Uterus (tissue), 4 donors: Measurements from ENCODE around the gene NAT9. TPM values are rescaled to one million over a fixed set of nuclear protein-coding genes. Genes with fewer than 3 reads are reported as not detected.

ENCODE experiments used
- DNase-seq, 2 donors: peaks; one replicate each; pipeline ENCODE4 v3.0.0-alpha.2; 2019 to 2020
- H3K27ac ChIP-seq, 2 donors: fragments of 200-600 bp; sonication (generic); 1 replicate in 1 of 2; 2 replicates in 1 of 2; pipeline ENCODE4 v1.5.1; 2016 to 2018
- H3K27me3 ChIP-seq, 2 donors: fragments of 200-600 bp; sonication (generic); one replicate each; pipeline ENCODE4 v1.5.1; 2018 to 2019; ENCODE audit warnings: control low read depth in 1 of 2
- H3K36me3 ChIP-seq, 2 donors: fragments of 200-600 bp; sonication (generic); one replicate each; pipeline ENCODE4 v1.5.1; 2019; ENCODE audit warnings: control low read depth in 1 of 2
- H3K4me1 ChIP-seq, 2 donors: fragments of 200-600 bp; sonication (generic); one replicate each; pipeline ENCODE4 v1.5.1; 2018 to 2019; ENCODE audit warnings: control low read depth in 1 of 2
- H3K4me3 ChIP-seq, 2 donors: fragments of 200-600 bp; sonication (generic); 1 replicate in 1 of 2; 2 replicates in 1 of 2; pipeline ENCODE4 v1.5.1; 2018 to 2019; ENCODE audit warnings: mild to moderate bottlenecking in 1 of 2
- H3K9me3 ChIP-seq, 2 donors: fragments of 200-600 bp; sonication (generic); one replicate each; pipeline ENCODE4 v1.5.1; 2019; ENCODE audit warnings: control low read depth in 1 of 2
- POLR2A ChIP-seq, 2 donors: fragments of 450-650 bp; IDR thresholded peaks; one replicate each; pipeline ENCODE4 v1.6.1; 2016; ENCODE audit warnings: antibody characterized with exemption in 2 of 2, mild to moderate bottlenecking in 1 of 2, moderate library complexity in 1 of 2
- intact Hi-C: fragments of 100-400 bp; cut with DNase I; formaldehyde crosslinking; loops from one replicate; pipeline ENCODE4 v1.15.1; 2023; ENCODE audit warnings: low total_unique reads
- total RNA-seq, 4 donors: library from RNA; depleted of rRNA in 3 of 4; stranded (reverse); fragments of >200 nt in 3 of 4; gene quantifications; one replicate each; pipeline versions ENCODE4 v1.1.0 to v1.2.4, GENCODE V29; 2014 to 2023
- TF ChIP-seq, protein P1 (sequence below), 4 experiments: fragments of 200-600 bp in 2 of 4; fragments of 450-650 bp in 2 of 4; sonication (generic) in 2 of 4; IDR thresholded peaks; one replicate each; pipeline ENCODE4 v1.5.1; 2016 to 2019; ENCODE audit warnings: antibody characterized with exemption in 4 of 4, mild to moderate bottlenecking in 2 of 4, moderate library complexity in 1 of 4
- donor health status: DM: yes; HTN: yes; CAD: no.

Gene NAT9
- total RNA-seq, 4 donors from 2014 or later = 5.4 to 53.3 (median 33.9) TPM

GRCh38 chr17:74799097-74799496 lies 23.0 kb upstream of the NAT9 start:
- H3K27ac ChIP-seq = no peak overlapping the region

GRCh38 chr17:74798239-74798707 lies 22.1 kb upstream of the NAT9 start:
- Histone ChIP-seq H3K9me3 (no peaks in the 10 kb centered on the region), H3K4me1 (no peaks in the 10 kb centered on the region), H3K4me3 (no peak overlapping the region), H3K27ac (no peak overlapping the region), H3K27me3 (no peaks in the 10 kb centered on the region), H3K36me3 (no peaks in the 10 kb centered on the region)
- no peak for DNase-seq
- intact Hi-C loops = no loop called here
- no peak for TF ChIP-seq POLR2A (IDR thresholded peaks at IDR 0.05)
- TF ChIP-seq, protein P1, sequence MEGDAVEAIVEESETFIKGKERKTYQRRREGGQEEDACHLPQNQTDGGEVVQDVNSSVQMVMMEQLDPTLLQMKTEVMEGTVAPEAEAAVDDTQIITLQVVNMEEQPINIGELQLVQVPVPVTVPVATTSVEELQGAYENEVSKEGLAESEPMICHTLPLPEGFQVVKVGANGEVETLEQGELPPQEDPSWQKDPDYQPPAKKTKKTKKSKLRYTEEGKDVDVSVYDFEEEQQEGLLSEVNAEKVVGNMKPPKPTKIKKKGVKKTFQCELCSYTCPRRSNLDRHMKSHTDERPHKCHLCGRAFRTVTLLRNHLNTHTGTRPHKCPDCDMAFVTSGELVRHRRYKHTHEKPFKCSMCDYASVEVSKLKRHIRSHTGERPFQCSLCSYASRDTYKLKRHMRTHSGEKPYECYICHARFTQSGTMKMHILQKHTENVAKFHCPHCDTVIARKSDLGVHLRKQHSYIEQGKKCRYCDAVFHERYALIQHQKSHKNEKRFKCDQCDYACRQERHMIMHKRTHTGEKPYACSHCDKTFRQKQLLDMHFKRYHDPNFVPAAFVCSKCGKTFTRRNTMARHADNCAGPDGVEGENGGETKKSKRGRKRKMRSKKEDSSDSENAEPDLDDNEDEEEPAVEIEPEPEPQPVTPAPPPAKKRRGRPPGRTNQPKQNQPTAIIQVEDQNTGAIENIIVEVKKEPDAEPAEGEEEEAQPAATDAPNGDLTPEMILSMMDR (IDR thresholded peaks at IDR 0.05) = no peak

More at GRCh38 chr17:74799097-74799496, 23.0 kb upstream of the NAT9 start:
- no peaks in the 10 kb centered on the region for H3K36me3 ChIP-seq
- no peak for TF ChIP-seq POLR2A (IDR thresholded peaks at IDR 0.05)
- TF ChIP-seq, protein P1 (IDR thresholded peaks at IDR 0.05) = no peak
- DNase-seq = no peak
- no peak overlapping the region for H3K4me3 ChIP-seq
- H3K27me3 ChIP-seq = no peaks in the 10 kb centered on the region
- H3K4me1 ChIP-seq = no peaks in the 10 kb centered on the region
- intact Hi-C loops = no loop called here
- H3K9me3 ChIP-seq = no peaks in the 10 kb centered on the region

- no peaks in the 10 kb centered on the region for H3K27me3 ChIP-seq
- no peak for TF ChIP-seq POLR2A (IDR thresholded peaks at IDR 0.05)
- TF ChIP-seq, protein P1 (IDR thresholded peaks at IDR 0.05) = no peak
- DNase-seq = no peak
- no peaks in the 10 kb centered on the region for H3K4me1 ChIP-seq
- no peak overlapping the region for H3K27ac ChIP-seq
- no peaks in the 10 kb centered on the region for H3K9me3 ChIP-seq
- intact Hi-C loops = no loop called here
- H3K4me3 ChIP-seq = no peak overlapping the region
- H3K36me3 ChIP-seq = no peaks in the 10 kb centered on the region
Measured at GRCh38 chr17:74797824-74798223, 21.7 kb upstream of the NAT9 start.

DNA sequence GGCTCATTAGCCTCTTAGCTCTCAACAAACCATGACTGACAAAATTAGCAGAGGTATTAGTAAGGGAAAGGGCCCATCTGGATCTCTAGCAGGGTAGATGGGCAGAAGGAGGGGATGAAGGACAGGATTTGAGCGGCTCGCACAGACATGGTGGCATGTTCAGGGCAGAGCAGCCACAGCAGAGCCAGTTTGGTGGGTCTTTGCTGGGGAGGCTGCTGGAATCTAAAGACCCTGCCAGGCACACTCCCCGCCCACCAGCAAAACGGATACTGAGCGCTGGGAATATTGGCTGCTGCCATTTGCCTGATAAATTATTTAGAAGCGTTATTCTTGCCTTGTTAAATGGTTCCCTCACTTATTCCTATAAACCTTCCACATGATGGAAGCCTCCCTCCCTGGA lies 20.7 kb upstream of the NAT9 start:
- intact Hi-C loops = no loop called here
- Histone ChIP-seq H3K4me1 (no peaks in the 10 kb centered on the region), H3K27me3 (no peaks in the 10 kb centered on the region), H3K4me3 (no peak overlapping the region), H3K9me3 (no peaks in the 10 kb centered on the region), H3K27ac (no peak overlapping the region), H3K36me3 (no peaks in the 10 kb centered on the region)
- DNase-seq = no peak
- TF ChIP-seq POLR2A (IDR thresholded peaks at IDR 0.05) = no peak
- TF ChIP-seq, protein P1 (IDR thresholded peaks at IDR 0.05) = no peak

DNA sequence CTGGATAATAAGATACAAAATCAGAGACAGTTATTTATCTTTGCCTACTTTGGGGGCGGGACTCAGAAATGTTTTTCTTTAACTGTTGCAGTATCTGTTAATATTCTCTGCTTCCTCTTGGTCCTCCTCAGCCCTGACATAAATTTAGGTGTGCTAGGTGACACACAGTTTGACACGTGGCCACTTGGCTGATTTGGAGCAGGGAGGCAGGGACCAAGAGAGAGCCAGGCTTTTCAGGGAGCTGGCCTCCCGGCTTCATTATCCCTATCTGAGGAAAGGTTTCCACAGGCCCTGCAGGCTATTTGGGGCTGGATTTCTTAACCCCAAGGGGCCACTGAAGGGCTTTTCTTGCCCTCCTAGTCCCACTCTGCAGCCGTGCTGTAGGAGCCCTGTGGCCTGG lies 20.1 kb upstream of the NAT9 start:
- intact Hi-C loops = no loop called here
- no peaks in the 10 kb centered on the region for H3K36me3 ChIP-seq
- no peak overlapping the region for H3K27ac ChIP-seq
- no peaks in the 10 kb centered on the region for H3K4me1 ChIP-seq
- no peak overlapping the region for H3K4me3 ChIP-seq
- H3K27me3 ChIP-seq = no peaks in the 10 kb centered on the region
- no peak for DNase-seq
- no peaks in the 10 kb centered on the region for H3K9me3 ChIP-seq
- no peak for TF ChIP-seq POLR2A (IDR thresholded peaks at IDR 0.05)
- TF ChIP-seq, protein P1 (IDR thresholded peaks at IDR 0.05) = no peak
